NCI-H82 treated with DMSO at 0.1 percent for 48 hours (cell line): ENCODE data around the gene RETREG2.
A peak's percentile ranks its signal among the peaks of the same experiment; 100 is the strongest.

Source experiments
- DNase-seq: peaks from one replicate; lab custom pipeline; 2025; ENCODE audit not compliant: unreplicated experiment; lab: John Stamatoyannopoulos, UW

RETREG2 gene

DNA sequence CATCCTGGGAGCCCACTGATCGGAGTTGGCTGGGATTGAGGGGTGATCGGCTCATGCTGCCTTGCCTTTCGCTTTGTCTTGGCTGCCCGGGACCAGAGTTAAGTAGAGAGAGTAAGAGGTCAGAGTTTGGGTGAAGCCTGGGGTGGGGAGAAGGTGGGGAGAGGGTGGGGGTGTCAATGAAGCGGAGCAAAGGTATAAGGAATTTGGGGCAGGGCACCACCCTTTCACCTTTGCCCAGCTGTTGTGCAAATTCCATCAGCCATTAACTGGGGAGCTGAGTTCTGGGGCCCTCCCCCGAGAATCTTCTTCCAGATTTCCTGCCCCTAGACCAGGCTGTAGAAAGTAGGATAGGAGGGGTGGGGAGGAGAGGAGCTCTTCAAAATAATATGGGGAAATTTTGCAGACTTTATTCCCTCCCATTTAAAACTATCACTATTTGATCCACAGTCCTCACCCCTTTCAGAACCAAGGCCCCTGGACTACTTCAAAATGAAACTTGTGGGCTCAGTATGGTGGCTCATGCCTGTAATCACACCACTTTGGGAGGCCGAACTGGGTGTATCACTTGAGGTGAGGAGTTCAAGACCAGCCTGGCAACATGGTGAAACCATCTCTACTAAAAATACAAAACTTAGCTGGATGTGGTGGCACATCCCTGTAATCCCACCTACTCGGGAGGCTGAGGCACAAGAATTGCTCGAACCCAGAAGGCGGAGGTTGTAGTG, 8.0 kb upstream of the RETREG2 start, which contains the start of gene SLC23A3:
TSS of gene SLC23A3 (minus strand) at position 100 of the 725 bp plus-strand sequence. CDS start at position 55, 45 bp downstream.
- no peak for DNase-seq

DNA sequence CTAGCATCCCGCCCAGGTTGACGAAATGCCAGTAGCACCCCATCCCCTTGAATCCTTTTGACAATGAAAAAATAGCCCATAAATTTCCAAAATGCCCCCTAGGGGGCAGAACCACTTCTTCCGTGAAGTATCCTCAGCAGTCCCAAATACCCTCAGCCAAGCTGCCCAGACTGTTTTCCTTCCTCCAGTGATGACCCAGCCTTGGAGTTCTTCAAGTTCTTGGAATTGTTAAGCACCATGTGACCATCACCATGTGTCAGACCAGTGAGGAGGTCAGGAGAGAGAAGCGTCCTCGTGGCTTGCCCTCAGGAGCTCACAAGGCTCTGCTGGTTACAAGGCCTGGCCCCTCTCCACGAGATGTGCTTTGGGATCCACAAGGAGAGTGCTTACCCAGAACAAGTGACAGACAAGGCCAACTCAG, 6.8 kb upstream of the RETREG2 start:
- DNase-seq: peak; percentile 20

DNA sequence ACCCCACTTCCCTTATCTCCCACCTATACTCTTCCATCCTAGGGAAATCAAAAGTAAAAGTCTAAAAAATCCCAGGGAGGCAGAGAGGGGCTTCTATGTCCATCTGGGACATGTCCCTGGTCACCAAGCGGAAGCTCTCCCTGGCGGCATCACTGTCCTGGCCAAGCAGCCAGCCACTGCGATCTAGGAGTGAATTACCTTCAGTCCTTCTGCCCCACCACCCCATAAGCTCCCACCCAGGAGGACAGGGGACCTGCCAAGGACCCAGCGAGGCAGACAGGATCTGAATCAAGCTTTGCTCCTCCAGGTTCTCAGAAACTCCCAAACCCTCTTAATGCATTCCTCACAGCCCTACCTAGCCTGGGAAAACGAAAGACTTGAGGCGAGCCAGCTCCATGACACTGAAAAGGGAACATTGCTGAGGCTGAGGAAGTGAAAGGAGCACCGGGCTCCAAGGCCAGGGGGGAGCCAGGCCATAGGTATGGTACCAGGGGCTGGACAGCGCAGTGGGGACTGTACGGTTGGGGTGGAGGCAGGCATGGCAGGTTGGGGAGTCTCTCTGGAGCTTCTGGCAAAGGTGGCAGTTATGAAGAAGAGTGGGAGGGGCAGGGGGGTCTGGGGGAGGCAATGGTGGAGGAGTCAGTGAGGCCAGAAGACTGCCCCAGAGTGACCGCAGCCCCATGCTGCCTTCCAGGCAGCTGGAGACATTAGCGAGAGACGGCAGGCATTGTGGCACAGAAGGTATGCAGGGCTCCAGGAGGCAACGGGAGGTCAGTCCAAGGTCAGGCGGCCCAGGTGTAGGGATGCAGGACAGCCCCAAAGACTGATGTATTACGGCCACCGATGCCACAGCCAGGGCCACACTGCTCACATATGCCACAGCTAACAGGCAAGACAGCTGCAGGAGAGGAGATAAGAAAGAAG, 5.6 kb upstream of the RETREG2 start:
- no peak for DNase-seq

DNA sequence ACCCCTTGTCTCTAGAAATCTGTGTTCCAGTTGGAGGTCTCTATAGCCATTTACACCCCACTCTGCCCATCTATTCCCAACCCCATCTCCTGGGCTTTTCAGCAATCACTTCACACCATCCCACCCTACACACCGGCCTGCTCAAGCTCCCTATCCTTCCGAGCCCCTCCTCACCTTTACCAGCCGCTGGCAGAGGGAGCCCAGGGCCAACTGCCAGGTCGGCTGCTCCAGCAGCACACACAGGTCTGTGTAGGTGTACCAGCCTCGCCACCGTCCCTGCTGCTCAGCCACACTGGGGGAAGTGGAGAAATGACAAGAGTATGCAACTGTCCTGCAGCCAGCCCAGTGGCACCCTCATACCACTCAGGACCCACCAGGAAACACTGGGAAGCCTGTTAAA, 4.9 kb upstream of the RETREG2 start:
- no peak for DNase-seq

DNA sequence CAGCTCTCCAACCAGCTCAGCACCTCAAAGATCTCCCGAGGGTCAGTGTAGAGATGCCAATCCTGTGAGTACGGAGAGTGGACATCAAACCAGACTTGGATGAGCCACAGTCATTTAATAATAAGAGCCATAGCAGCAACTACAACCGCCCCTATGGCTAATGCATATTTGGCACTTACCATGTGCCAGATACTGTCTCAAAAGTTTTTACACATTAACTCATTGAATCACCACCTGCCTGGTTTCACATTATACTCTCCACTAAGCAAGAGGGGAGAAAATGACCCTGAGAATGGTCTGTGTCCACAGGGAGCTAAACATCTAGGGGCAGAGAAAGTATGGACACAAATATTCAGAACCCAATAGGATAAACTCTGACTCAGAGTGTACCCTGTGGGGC, 3.9 kb upstream of the RETREG2 start:
- DNase-seq: no peak

DNA sequence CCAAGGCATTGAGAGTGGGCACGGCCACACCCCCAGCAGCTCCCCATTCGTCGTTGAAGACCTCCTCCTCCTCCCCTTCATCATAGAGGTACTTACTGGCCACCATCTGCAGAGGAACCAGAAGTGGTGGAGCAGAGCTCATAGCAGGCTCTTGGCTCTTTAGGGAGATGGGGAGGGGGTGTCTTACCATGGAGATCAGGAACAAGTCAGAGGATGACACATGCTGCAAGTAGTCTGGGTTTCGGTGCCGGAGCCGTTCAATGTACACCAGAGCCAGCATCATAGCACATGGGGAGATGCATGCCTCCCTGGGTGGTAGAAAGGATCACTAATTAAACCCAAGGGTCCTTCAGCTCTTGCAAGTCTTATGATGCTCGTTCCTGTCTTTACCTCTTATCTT, 3.3 kb upstream of the RETREG2 start:
- no peak for DNase-seq

DNA sequence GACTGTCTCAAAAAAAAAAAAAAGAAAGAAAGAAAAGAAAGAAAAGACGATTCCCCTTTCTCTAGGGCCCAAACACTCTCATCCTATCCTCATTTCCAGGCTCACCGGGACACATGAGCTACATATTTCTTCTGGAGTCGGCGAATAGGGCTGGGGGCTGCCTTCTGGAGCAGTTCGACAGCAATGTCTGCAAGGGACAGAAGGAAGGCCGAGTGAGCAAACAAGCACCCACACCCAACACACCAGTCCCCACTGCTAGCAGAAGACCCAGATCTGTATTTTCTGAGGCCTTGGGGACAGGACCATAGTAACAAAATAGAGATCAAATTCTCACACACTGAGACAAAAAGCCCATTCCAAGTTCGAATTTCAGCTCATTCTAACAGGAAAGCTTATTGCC, 2.6 kb upstream of the RETREG2 start:
- DNase-seq: no peak

DNA sequence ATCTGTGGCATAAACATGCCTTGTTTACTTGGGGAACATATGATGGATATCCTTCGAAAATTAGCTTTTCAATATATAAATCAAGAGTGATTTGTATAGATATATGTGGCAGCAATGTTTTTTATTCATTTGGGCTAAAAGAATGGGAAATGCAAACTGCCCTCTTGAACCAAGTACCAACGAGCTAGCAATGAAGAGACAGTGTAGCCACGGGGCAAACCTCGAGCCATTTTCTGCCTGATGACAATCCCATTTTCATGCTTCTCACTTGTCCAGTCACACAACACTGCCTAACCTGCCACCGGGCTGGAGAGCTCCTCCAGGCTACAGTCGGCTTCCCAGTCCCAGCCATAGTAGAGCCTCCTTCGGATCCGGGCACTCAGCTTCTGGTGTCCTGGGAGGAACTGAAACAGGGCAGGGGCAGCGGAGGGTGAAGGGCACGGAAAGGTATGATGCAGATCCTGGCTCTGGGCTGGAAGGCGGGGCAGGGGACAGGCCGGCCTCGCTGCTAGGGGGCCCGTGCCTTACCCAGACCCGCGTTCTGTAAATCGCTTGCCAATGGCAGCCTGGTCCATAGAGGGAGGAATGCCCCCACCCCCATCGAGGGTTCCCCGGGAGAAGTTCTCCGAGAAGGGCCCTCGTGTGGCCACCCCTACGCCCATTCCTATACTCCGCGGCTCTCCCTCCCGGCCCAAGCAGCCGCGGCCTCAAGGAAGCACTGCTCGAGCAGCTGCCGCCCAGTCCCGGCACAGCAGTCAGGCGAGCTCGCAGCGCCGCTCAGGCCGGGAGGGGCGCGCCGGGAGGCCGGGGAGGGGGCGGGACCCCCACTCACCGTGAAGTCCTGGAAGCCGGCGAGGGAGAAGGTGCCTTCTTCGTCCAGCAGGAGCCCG, 1.9 kb upstream of the RETREG2 start:
- DNase-seq: no peak

DNA sequence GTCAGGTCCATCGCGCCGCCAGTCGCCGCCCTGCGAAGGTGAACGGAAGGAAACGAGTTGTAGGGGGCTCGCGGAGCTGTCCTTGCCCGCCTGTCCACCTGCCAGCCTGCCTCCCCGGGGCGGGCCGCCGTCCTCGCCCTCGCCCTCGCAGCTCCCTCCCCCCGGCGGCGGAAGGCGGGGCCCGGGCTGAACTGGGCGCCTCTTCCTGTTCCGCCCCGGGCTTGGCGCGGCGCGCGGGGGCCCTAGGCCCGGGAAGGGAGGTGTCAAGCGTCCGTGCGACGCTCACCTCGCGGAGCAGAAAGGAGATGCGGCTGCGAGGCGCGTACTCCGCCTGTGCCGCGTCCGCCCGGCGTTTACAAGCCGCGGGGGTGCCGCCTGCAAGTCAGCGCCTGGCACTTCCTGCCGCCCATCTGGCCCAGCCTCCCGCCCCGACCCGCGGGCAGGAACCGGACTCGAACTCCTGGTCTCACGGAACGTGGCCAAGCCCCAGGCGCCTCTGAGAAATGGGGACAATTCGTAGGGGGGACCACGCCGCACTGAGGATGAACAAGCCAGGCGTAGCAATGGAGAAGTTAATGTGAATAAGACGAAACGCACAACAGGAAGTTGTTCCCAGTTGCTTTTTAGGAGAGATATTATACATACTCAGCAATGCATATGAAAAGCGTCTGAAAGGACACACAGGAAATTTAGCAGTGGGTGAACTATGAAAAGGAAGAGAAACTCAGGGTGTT, 1.1 kb upstream of the RETREG2 start, which contains the start of gene CNPPD1:
TSS of gene CNPPD1 (minus strand) at position 108 of the 734 bp plus-strand sequence. CDS start at position 11, 97 bp downstream.
- peak; percentile 57 for DNase-seq

DNA sequence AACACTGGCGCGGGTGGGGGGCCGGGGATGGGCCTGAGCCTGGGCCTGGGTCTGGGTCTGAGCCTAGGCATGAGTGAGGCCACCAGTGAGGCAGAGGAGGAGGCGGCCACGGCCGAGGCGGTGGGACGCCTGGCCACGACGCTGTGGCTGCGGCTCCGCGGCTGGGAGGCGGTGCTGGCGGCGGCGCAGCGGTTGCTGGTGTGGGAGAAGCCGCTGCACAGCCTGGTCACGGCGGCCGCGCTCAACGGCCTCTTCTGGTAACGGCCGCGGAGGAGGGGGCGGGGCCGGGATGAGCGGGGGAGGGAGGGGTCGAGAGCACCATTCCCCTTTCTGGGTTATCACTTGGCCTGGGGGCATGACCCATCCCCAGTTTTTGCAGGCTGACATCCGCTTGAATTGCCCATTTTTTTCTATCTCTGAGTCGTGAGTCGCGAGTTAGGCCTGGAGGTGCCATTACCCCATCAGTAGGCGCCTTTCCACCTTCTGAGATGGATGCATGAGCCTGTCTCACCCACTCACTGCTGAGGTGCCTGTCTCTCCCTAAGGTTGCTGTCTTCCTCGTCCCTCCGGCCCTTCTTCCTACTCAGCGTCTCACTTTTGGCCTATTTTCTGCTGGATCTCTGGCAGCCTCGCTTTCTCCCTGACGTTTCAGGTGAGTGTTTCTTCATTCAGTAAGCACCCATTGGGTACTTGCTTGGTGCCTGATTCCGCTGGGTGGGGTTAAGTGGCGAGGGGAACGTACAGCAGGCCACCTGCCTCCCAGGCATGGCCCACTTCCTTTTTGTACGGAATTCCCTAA, 501 bp downstream of the RETREG2 start:
- no peak for DNase-seq

DNA sequence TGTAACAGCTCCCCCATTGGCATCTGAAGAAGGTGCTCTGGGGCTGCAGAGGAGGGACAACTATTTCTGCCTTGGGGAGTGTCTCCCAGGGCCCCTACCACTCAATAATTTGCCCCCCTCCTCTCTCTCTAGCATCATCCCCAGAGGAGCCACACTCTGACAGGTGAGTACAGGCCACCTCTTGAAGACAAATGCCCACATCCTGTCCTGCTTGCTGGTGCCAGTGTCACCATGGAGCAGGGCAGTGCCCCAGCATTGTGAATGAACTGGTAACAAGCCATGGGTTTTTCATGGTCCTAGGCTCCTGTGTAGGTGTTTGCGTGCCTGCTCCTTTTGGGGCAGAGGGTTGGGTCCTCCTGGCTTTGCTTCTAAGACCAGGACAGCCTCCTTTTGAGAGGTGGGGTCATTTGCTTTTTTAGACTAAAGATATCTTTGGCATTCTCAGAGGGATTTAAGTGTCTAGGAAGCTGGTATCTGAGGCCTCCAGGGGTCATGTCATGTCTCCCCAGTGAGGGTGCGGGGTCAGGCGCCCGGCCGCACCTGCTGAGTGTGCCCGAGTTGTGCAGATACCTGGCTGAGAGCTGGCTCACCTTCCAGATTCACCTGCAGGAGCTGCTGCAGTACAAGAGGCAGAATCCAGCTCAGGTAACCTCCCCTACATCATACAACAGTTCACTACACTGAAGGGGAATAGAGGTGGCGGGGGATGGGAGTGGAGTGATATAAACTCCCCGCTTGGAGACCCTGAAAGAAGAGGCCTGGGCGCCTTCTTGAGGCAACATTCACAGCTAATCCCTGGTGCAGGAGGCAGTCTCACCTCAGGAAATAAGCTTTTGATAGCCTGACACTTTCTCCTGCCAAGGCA, 1.8 kb downstream of the RETREG2 start:
- DNase-seq: no peak

DNA sequence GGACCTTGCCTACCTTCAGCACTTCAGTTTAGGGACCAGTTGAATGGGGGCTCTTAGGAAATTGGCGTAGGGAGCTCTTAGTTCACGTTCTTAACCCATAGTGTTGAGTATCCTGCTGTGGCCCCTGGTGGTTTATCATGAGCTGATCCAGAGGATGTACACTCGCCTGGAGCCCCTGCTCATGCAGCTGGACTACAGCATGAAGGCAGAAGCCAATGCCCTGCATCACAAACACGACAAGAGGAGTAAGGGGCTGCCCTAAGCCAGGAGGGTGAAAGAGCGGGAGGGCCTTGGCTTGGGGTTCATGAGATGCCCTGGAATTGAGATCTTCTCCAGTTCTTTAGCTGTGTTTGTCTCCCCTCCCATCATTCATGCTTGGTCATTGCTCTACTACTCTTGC, 2.9 kb downstream of the RETREG2 start:
- DNase-seq: no peak

DNA sequence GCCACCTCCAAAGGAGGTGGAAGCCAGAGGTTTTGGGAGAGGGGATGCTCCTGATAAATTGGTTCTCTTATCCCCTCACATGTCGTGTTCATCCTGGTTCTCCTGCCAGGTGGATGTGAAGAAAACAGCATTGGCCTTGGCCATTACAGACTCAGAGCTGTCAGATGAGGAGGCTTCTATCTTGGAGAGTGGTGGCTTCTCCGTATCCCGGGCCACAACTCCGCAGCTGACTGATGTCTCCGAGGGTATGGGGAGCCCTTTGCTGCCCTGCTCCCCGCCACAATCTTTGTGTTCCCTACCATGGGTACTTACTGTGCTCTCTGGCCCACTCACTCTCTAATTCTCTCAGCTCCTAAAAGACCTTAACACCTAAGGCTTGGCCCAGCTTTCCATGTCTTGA, 3.5 kb downstream of the RETREG2 start:
- no peak for DNase-seq

DNA sequence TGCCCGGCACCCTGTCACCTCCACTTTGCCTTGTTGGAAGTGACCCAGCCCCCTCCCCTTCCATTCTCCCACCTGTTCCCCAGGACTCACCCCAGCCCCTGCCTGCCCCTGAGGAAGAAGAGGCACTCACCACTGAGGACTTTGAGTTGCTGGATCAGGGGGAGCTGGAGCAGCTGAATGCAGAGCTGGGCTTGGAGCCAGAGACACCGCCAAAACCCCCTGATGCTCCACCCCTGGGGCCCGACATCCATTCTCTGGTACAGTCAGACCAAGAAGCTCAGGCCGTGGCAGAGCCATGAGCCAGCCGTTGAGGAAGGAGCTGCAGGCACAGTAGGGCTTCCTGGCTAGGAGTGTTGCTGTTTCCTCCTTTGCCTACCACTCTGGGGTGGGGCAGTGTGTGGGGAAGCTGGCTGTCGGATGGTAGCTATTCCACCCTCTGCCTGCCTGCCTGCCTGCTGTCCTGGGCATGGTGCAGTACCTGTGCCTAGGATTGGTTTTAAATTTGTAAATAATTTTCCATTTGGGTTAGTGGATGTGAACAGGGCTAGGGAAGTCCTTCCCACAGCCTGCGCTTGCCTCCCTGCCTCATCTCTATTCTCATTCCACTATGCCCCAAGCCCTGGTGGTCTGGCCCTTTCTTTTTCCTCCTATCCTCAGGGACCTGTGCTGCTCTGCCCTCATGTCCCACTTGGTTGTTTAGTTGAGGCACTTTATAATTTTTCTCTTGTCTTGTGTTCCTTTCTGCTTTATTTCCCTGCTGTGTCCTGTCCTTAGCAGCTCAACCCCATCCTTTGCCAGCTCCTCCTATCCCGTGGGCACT, 4.5 kb downstream of the RETREG2 start:
- DNase-seq: no peak

DNA sequence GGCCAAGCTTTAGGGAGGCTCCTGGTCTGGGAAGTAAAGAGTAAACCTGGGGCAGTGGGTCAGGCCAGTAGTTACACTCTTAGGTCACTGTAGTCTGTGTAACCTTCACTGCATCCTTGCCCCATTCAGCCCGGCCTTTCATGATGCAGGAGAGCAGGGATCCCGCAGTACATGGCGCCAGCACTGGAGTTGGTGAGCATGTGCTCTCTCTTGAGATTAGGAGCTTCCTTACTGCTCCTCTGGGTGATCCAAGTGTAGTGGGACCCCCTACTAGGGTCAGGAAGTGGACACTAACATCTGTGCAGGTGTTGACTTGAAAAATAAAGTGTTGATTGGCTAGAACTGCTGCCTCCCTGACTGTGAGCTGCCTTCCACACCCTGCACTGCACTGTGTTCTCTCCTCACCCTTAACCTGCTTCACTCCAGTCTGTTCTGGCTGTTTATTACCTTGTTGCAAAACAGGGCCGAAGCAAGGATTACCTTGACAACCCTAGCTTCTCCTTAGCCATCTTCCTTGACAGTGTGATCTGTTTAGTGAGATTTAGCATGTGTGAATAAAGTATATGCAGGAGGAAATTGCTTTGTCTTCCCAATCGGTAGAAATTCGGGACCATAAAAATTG, 5.2 kb downstream of the RETREG2 start:
- no peak for DNase-seq

DNA sequence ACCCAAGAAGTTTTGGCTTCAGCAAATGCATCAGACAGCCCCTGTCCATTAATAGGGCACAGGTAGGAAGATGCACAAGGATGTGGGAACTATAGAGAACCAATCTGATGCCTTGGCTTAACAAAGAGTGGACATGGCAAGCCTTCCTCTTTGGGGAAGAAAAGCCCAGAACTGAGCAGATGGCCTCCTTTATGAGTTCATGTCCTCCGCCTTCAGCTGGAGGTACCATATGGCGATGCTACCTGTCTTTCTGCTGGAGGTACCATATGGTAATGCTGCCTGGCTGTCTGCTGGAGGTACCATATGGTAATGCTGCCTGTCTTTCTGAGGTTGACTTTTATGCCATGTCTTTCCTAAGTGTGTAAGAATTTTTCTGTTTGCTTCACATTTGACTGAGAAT, 6.0 kb downstream of the RETREG2 start:
- peak; percentile 73 for DNase-seq

DNA sequence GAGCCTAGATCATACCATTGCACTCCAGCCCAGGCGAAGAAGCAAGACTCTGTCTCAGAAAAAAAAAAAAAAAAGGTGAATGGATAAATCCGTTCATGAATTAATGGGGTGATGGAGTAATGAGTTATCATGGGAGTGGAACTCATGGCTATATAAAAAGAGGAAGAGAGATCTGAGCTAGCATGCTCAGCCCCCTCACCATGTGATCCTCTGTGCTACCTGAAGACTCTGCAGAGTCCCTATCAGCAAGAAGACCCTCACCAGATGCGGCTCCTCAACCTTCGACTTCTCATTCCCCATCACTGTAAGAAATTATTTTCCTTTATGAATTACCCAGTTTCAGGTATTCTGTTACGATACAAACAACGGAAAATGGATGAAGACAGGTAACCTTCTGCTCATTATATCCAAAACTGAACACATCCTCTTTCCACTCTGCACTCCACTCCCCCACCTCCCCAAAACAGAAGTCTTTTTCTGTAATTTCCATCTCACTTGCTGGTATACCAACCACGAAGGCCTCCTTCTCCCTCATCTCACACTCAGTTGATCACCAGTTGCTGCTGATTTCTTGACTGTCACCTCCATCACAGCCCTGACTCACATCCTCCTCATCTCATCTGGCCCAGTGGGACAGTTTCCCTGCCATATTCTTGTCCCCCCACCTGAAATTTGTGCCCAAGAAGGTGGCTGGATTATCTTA, 8.8 kb downstream of the RETREG2 start:
- DNase-seq: no peak
